D721Med (cell line): ENCODE data around the gene MAD1L1.

Experiments
- DNase-seq: peaks from one replicate; pipeline ENCODE4 v3.0.0; 2011; ENCODE audit warnings: low spot score; ENCODE audit not compliant: insufficient read length
- FAIRE-seq: peaks from 2 replicates; lab custom pipeline; 2011; peaks lifted over from hg19 to GRCh38; lab: Jason Lieb, UNC
- TF ChIP-seq, protein P1 (sequence below): IDR thresholded peaks from 2 replicates; pipeline ENCODE4 v1.5.1; 2012; ENCODE audit warnings: mild to moderate bottlenecking, control low read depth; ENCODE audit not compliant: insufficient read depth; ENCODE audit errors: missing control alignments

The MAD1L1 gene

DNA sequence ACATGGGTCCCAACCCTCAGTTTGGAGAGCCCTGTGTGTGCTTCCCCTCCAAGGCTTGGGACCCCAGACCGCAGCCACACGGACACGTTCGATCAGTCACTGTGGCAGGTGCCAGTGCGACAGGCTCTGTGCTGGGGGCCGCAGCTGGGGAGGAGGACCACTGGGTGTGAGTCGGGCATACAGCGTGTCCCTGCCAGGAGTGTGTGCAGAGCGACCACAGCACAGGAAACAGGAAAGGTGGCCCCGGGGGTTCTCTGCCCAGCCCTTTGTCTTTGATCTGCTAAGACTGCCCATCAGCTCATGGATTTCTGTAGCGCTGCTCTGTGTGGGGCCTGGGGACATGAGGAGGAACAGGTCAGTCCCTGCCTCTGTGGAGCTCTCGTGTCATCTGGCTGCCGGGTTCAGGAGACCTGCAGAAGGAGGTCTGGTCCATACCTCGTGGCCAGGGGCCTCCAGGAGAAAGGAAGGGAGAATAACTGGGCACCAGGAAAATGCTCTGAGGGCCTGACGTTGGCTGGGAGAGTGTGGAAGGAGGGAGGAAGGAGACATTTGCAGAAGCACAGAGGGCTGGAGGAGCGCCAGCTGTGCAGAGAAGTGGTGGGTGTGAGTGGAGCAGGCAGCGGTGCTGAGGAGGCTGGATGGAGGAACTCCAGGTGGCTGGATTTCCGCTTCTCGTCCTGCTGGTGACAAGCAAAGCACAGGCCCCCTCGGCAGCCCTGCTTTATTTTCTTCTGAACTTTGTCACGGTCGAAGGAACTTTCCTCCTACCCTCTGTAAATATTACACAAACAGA, 13.3 kb upstream of the MAD1L1 start:
- no peak for FAIRE-seq
- no peak for DNase-seq
- TF ChIP-seq, protein P1, sequence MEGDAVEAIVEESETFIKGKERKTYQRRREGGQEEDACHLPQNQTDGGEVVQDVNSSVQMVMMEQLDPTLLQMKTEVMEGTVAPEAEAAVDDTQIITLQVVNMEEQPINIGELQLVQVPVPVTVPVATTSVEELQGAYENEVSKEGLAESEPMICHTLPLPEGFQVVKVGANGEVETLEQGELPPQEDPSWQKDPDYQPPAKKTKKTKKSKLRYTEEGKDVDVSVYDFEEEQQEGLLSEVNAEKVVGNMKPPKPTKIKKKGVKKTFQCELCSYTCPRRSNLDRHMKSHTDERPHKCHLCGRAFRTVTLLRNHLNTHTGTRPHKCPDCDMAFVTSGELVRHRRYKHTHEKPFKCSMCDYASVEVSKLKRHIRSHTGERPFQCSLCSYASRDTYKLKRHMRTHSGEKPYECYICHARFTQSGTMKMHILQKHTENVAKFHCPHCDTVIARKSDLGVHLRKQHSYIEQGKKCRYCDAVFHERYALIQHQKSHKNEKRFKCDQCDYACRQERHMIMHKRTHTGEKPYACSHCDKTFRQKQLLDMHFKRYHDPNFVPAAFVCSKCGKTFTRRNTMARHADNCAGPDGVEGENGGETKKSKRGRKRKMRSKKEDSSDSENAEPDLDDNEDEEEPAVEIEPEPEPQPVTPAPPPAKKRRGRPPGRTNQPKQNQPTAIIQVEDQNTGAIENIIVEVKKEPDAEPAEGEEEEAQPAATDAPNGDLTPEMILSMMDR: no peak

DNA sequence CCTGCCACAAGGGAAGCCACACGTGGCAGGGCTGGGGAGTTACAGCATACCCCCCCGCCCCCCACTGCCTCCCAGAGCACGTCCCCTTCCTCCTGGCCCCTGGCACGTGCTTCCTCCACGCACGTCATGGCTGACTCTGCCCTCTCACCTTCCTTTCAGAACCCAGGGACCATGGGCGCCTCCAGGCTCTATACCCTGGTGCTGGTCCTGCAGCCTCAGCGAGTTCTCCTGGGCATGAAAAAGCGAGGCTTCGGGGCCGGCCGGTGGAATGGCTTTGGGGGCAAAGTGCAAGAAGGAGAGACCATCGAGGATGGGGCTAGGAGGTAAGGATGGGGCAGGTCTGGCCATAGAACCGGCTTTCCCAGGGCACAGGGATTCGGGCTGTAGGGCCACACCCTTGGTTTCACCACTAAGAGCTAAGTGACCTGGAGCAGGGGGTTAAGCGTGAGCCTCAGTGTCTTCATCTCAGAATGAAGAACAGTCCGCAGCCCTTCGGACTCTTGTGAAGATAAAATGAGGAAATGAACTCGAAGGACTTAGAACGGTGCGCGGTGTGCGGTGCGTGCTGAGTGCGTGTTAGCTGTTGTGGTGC, 11.8 kb upstream of the MAD1L1 start:
- DNase-seq (no peak), FAIRE-seq (no peak)
- TF ChIP-seq, protein P1: no peak

DNA sequence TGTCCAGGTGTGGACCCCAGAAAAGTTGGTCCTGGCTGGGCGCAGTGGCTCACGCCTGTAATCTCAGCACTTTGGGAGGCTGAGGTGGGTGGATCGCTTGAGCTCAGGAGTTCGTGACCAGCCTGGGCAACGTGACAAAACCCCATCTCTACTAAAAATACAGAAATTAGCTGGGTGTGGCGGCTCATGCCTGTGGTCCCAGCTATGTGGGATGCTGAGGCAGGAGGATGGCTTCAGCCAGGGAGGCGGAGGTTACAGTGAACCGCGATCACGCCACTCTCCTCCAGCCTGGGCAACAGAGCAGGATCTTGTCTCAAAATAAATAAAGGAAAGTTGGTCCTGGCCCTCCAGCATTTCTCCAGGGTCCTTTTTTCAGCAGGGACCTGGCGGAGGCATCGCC, 10.7 kb upstream of the MAD1L1 start:
- TF ChIP-seq, protein P1: no peak
- DNase-seq (no peak), FAIRE-seq (no peak)

DNA sequence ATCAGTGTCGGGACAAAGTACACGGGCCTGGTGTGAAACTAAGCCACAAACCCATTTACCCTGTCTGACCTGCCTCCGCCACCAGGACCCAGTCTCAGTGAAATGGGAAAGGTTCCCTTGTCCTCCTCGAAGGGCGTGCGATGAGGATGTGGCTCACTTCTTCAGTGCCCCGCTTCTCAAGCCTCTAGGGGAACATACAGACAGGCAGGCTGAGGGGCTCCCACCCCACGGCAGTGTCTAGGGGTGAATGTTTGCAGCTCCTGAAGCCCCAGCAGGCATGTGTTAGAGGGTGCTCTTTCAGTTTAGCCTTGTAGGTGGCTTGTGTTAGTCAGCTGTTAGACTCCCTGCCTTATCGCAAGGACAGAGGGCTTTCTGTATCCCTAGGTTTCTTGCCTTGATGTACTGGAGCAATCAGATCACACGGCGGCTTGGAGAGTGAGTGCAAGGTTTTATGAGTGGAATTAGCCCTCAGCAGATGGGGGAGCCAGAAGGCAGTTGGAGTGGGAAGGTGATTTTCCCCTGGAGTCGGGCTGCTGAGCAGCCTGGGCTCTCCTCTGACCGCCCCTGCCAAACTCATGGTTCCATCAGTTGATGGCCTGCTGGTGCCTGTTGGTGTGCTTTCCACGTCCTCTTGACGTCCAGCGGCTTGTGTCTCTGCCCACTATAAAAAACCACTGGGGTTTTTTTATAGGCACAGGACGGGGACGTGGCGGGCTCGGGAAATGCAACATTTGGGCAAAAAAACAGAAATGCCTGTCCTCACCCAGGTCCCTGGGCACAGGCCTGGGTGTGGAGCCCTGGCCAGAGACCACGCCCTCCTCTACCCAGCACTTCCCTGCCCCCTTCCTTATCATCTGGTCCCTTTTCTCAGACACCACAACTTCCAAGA, 10.0 kb upstream of the MAD1L1 start:
- DNase-seq (no peak), FAIRE-seq (no peak)
- TF ChIP-seq, protein P1: no peak

DNA sequence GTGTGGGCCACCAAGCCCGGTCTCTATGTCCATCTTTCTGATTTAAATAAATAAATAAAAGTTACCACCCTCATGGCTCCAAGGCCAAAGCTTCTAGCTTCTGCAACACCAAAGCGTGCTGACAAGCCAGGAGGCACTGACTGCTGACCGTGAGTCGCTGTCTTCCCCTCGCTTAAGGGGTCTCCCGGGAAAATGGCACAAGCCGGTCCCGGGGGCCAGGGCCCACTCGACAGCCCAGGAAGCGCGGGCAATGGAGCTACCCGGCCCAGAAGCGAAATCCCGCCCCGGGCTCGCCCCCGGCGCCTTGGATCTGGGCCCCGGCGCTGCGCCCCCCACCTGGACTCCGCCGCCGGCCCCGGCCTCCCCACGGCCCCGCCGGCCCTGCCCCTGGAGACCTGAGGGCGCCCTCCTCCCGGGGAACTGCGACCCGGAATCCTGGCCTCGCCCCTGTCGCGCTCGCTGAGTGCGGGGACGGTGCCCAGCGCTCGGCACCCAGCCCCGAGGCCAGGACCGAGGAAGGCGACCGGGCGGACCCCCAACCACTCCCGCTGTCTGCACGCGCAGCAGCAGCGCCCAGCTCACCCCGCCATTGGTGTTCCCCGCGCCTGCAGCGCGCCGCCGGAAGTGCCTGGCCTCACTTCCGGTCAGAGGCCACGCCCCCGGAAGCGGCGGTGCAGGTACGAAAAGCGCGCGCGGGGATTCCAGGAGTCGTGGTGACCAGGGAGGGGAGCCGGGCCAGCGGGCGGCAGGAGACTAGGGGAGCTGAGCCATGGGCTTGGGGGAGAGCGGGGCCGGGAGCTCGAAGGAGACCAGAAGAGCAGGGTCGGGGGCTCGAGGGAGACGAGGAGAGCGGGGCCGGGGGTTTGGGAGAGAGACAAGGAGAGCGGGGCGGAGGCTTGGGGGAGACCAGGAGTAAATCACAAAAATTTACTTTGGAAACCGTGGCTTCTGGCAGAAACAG, 9.1 kb upstream of the MAD1L1 start, which contains the start of the genes MRM2 and NUDT1:
Gene MRM2, minus strand, starts transcription at position 626 of the 961 bp plus-strand sequence. Its CDS starts 36 bp downstream, at position 590.
Gene NUDT1, plus strand, starts transcription at position 647 of the 961 bp plus-strand sequence. CDS start 2,349 bp downstream, outside the sequence.
- peak; percentile 90 for DNase-seq
- no peak for FAIRE-seq
- TF ChIP-seq, protein P1: no peak

DNA sequence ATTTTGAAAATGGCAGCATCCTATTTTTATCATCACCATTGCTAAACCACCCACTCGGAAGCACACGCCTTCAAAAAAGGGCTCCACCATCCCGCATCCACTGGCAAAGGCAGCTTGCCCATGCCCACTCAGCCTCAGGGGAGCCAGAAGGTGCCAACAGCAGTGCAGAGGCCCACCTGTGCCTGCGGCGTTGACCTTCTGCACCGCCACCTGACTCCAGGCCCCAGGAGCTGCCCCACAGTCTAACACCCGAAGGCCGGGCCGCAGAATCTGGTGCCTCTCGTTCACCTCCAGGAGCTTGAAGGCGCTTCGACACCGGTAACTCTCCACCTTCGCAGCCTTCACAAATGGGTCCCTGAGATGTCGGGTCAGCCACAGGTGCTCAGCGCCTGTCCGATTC, 6.5 kb upstream of the MAD1L1 start:
- TF ChIP-seq, protein P1: no peak
- DNase-seq (no peak), FAIRE-seq (no peak)
